ENCODE data around the gene KISS1R.
A peak's percentile ranks its signal among the peaks of the same experiment; 100 is the strongest.
"Not testable (repeated sequence)": the region's sequence is repeated elsewhere in the genome, so short reads cannot be mapped to it uniquely, and the experiment has no call there.

Gene KISS1R

GRCh38 chr19:917323-918151 is at the start of gene KISS1R:
TSS of gene KISS1R (plus strand) at chr19:917333. CDS start at chr19:917503, 170 bp downstream.
- DNase-seq, result peak; percentile 50

- DNase-seq, result no peak
Observed at GRCh38 chr19:867855-868457, 49.2 kb upstream of the KISS1R start.

GRCh38 chr19:868458-869244 is 48.5 kb upstream of the KISS1R start:
- DNase-seq, result no peak

GRCh38 chr19:869245-870177 is 47.6 kb upstream of the KISS1R start:
- no peak for DNase-seq

- no peak for DNase-seq
Observed at GRCh38 chr19:870314-870713, 46.8 kb upstream of the KISS1R start.

GRCh38 chr19:870963-871401 is 46.2 kb upstream of the KISS1R start:
- DNase-seq, result no peak

GRCh38 chr19:871446-872265 is 45.5 kb upstream of the KISS1R start:
- DNase-seq, result peak; percentile 19

- peak; percentile 89 for DNase-seq
Observed at GRCh38 chr19:872266-872951, 44.7 kb upstream of the KISS1R start.

GRCh38 chr19:873084-873483 is 44.0 kb upstream of the KISS1R start:
- DNase-seq, result peak; percentile 76

- no peak for DNase-seq
Observed at GRCh38 chr19:873561-874041, 43.5 kb upstream of the KISS1R start.

- no peak for DNase-seq
Observed at GRCh38 chr19:875265-875879, 41.8 kb upstream of the KISS1R start.

- DNase-seq, result no peak
Observed at GRCh38 chr19:876089-876488, 41.0 kb upstream of the KISS1R start.

GRCh38 chr19:876780-877314 is 40.3 kb upstream of the KISS1R start:
- DNase-seq, result no peak

- DNase-seq, result not testable (repeated sequence)
Observed at GRCh38 chr19:877992-878660, 39.0 kb upstream of the KISS1R start.

GRCh38 chr19:878751-879561 is 38.2 kb upstream of the KISS1R start:
- not testable (repeated sequence) for DNase-seq

- DNase-seq, result no peak
Observed at GRCh38 chr19:879711-880438, 37.3 kb upstream of the KISS1R start.

- no peak for DNase-seq
Observed at GRCh38 chr19:881385-882071, 35.6 kb upstream of the KISS1R start.

All from stimulated activated CD4-positive, alpha-beta T cell treated with anti-CD3 and anti-CD28 coated beads, Interleukin-1b, Interleukin-23, amount 100 ng/mL, for 48 hours (primary cell).